Measurements from ENCODE around the gene BBS2. TPM values are rescaled to one million over a fixed set of nuclear protein-coding genes. Genes with fewer than 3 reads are reported as not detected.

BBS2 gene
- total and polyA plus RNA-seq, 4 donors: 7.1 to 13.8 (median 11.1) TPM

DNA sequence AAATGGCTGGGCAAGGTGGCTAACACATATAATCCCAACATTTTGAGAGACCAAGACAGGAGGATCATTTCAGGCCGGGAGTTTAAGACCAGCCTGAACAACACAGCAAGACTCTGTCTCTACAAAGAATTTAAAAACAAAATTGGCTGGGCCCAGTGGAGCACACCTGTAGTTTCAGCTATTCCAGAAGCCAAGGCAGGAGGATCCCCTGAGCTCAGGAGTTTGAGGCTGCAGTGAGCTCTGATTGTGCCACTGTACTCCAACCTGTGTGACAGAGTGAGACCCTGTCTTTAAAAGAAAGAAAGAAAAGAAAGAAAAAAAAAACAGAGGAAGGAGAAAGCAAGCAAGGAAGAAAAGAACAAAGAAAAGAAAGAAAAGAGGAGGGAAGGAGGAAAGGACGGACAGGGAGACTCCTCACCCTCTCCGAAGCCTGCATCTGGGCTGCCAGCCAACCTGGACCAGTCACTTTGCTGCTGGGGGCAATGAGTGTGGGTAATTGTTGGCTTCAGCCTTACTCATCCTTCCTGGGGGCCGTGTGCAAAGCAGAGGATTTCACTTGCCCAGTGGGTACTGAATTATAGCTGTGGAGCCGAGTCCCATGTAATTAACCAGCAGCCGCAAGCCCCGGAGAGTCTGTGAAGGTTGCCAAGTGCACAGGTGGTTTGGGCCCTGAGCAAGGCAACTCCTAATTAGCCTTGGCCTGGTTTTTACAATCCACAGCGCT, 38.4 kb upstream of the BBS2 start:
- Histone ChIP-seq H3K36me3 (ENCODE audit: control insufficient read depth in 4 of 4, insufficient read depth in 3 of 4, low read depth in 1 of 4, low read length in 3 of 4) (no peaks in the 10 kb centered on the region), H3K9ac (ENCODE audit: low read depth in 1 of 2, low read length in 2 of 2) (no peak overlapping the region), H3K9me3 (ENCODE audit: control insufficient read depth in 4 of 4, low read length in 3 of 4) (no peaks in the 10 kb centered on the region), H3K4me3 (ENCODE audit: low read depth in 1 of 3, low read length in 3 of 3) (no peak overlapping the region), H3K4me1 (ENCODE audit: control insufficient read depth in 4 of 4, insufficient read depth in 4 of 4, low read length in 3 of 4) (no peaks in the 10 kb centered on the region), H3K27ac (ENCODE audit: low read depth in 1 of 2, low read length in 2 of 2) (no peak overlapping the region), H3K27me3 (ENCODE audit: control insufficient read depth in 4 of 4, insufficient read depth in 4 of 4, low read length in 3 of 4) (no peaks in the 10 kb centered on the region)
- 89% methylated on average over 8 of the region's 8 CpGs for WGBS
- TF ChIP-seq, protein P1, sequence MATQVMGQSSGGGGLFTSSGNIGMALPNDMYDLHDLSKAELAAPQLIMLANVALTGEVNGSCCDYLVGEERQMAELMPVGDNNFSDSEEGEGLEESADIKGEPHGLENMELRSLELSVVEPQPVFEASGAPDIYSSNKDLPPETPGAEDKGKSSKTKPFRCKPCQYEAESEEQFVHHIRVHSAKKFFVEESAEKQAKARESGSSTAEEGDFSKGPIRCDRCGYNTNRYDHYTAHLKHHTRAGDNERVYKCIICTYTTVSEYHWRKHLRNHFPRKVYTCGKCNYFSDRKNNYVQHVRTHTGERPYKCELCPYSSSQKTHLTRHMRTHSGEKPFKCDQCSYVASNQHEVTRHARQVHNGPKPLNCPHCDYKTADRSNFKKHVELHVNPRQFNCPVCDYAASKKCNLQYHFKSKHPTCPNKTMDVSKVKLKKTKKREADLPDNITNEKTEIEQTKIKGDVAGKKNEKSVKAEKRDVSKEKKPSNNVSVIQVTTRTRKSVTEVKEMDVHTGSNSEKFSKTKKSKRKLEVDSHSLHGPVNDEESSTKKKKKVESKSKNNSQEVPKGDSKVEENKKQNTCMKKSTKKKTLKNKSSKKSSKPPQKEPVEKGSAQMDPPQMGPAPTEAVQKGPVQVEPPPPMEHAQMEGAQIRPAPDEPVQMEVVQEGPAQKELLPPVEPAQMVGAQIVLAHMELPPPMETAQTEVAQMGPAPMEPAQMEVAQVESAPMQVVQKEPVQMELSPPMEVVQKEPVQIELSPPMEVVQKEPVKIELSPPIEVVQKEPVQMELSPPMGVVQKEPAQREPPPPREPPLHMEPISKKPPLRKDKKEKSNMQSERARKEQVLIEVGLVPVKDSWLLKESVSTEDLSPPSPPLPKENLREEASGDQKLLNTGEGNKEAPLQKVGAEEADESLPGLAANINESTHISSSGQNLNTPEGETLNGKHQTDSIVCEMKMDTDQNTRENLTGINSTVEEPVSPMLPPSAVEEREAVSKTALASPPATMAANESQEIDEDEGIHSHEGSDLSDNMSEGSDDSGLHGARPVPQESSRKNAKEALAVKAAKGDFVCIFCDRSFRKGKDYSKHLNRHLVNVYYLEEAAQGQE (IDR thresholded peaks at IDR 0.05): no peak
- TF ChIP-seq RAD21 (IDR thresholded peaks at IDR 0.05) (no peak), JUND (IDR thresholded peaks at IDR 0.05) (no peak), SP1 (IDR thresholded peaks at IDR 0.05) (no peak), FOXA2 (IDR thresholded peaks at IDR 0.05) (no peak), NR2F2 (IDR thresholded peaks at IDR 0.05) (no peak), YY1 (IDR thresholded peaks at IDR 0.05) (no peak), EGR1 (IDR thresholded peaks at IDR 0.05; ENCODE audit: low read depth in 2 of 2) (no peak)
- TF ChIP-seq, protein P2, sequence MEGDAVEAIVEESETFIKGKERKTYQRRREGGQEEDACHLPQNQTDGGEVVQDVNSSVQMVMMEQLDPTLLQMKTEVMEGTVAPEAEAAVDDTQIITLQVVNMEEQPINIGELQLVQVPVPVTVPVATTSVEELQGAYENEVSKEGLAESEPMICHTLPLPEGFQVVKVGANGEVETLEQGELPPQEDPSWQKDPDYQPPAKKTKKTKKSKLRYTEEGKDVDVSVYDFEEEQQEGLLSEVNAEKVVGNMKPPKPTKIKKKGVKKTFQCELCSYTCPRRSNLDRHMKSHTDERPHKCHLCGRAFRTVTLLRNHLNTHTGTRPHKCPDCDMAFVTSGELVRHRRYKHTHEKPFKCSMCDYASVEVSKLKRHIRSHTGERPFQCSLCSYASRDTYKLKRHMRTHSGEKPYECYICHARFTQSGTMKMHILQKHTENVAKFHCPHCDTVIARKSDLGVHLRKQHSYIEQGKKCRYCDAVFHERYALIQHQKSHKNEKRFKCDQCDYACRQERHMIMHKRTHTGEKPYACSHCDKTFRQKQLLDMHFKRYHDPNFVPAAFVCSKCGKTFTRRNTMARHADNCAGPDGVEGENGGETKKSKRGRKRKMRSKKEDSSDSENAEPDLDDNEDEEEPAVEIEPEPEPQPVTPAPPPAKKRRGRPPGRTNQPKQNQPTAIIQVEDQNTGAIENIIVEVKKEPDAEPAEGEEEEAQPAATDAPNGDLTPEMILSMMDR (IDR thresholded peaks at IDR 0.05; ENCODE audit: low read depth, low read length, missing input control): no peak
- TF ChIP-seq, protein P3, sequence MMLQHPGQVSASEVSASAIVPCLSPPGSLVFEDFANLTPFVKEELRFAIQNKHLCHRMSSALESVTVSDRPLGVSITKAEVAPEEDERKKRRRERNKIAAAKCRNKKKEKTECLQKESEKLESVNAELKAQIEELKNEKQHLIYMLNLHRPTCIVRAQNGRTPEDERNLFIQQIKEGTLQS (IDR thresholded peaks at IDR 0.05): no peak
- TF ChIP-seq, protein P4, sequence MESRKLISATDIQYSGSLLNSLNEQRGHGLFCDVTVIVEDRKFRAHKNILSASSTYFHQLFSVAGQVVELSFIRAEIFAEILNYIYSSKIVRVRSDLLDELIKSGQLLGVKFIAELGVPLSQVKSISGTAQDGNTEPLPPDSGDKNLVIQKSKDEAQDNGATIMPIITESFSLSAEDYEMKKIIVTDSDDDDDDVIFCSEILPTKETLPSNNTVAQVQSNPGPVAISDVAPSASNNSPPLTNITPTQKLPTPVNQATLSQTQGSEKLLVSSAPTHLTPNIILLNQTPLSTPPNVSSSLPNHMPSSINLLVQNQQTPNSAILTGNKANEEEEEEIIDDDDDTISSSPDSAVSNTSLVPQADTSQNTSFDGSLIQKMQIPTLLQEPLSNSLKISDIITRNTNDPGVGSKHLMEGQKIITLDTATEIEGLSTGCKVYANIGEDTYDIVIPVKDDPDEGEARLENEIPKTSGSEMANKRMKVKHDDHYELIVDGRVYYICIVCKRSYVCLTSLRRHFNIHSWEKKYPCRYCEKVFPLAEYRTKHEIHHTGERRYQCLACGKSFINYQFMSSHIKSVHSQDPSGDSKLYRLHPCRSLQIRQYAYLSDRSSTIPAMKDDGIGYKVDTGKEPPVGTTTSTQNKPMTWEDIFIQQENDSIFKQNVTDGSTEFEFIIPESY (IDR thresholded peaks at IDR 0.05): no peak
- DNase-seq (ENCODE audit: low spot score): no peak

DNA sequence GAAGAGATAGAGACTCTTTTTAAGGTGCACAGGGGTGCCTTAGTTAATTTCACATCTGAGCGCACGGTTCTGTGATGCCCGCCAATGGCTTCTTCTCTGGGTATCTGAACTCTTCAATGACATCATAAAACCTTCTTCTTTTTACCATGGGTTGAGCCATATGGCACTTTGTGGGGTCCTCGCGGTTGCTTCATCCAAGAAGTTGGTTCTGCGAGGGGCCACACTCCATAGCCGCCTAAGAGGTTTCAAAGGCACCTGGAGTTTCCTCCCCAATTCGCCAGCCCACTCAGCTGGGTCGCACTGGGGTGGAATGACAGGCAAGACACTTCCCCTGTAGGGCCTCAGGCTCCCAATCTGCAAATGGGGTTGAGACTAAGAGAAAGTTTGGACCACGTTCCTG, 34.6 kb upstream of the BBS2 start:
- H3K27me3 ChIP-seq (ENCODE audit: control insufficient read depth in 4 of 4, insufficient read depth in 4 of 4, low read length in 3 of 4): no peaks in the 10 kb centered on the region
- no peak overlapping the region for H3K4me3 ChIP-seq (ENCODE audit: low read depth in 1 of 3, low read length in 3 of 3)
- H3K4me1 ChIP-seq (ENCODE audit: control insufficient read depth in 4 of 4, insufficient read depth in 4 of 4, low read length in 3 of 4): peaks cover 0 to 12% (median 9%) of the 10 kb centered on the region in 4 donors
- no peak overlapping the region for H3K27ac ChIP-seq (ENCODE audit: low read depth in 1 of 2, low read length in 2 of 2)
- WGBS: 95% methylated on average over 10 of the region's 10 CpGs
- H3K9me3 ChIP-seq (ENCODE audit: control insufficient read depth in 4 of 4, low read length in 3 of 4): no peaks in the 10 kb centered on the region
- no peak overlapping the region for H3K9ac ChIP-seq (ENCODE audit: low read depth in 1 of 2, low read length in 2 of 2)
- no peaks in the 10 kb centered on the region for H3K36me3 ChIP-seq (ENCODE audit: control insufficient read depth in 4 of 4, insufficient read depth in 3 of 4, low read depth in 1 of 4, low read length in 3 of 4)
- DNase-seq (ENCODE audit: low spot score): no peak
- TF ChIP-seq, protein P5, sequence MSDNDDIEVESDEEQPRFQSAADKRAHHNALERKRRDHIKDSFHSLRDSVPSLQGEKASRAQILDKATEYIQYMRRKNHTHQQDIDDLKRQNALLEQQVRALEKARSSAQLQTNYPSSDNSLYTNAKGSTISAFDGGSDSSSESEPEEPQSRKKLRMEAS (IDR thresholded peaks at IDR 0.05): no peak
- TF ChIP-seq JUND (IDR thresholded peaks at IDR 0.05) (no peak), RXRA (IDR thresholded peaks at IDR 0.05) (no peak), SP1 (IDR thresholded peaks at IDR 0.05) (no peak), EGR1 (IDR thresholded peaks at IDR 0.05; ENCODE audit: low read depth in 2 of 2) (no peak), GABPA (IDR thresholded peaks at IDR 0.05 in 1 of 2, conservative IDR thresholded peaks at IDR 0.05 in 1 of 2) (no peak), NR2F2 (IDR thresholded peaks at IDR 0.05) (no peak), TAF1 (conservative IDR thresholded peaks at IDR 0.05) (no peak), YY1 (IDR thresholded peaks at IDR 0.05) (no peak), HNF4G (IDR thresholded peaks at IDR 0.05) (no peak), FOXA2 (IDR thresholded peaks at IDR 0.05) (no peak), RAD21 (IDR thresholded peaks at IDR 0.05) (no peak), FOXA1 (IDR thresholded peaks at IDR 0.05) (no peak), HNF4A (conservative IDR thresholded peaks at IDR 0.05) (no peak)
- TF ChIP-seq, protein P4 (IDR thresholded peaks at IDR 0.05): no peak
- TF ChIP-seq, protein P2 (IDR thresholded peaks at IDR 0.05; ENCODE audit: low read depth, low read length, missing input control): no peak

All from liver (tissue), 9 donors.